NOMO-1 treated with DMSO at 0.1 percent for 48 hours (cell line): Measurements from ENCODE around the gene CRLF2.
A peak's percentile ranks its signal among the peaks of the same experiment; 100 is the strongest.
"Not testable (repeated sequence)": the region's sequence is repeated elsewhere in the genome, so short reads cannot be mapped to it uniquely, and the experiment has no call there.

Source experiments
- DNase-seq: peaks from one replicate; lab custom pipeline; 2025; ENCODE audit not compliant: unreplicated experiment; lab: John Stamatoyannopoulos, UW

The CRLF2 gene, protein sequence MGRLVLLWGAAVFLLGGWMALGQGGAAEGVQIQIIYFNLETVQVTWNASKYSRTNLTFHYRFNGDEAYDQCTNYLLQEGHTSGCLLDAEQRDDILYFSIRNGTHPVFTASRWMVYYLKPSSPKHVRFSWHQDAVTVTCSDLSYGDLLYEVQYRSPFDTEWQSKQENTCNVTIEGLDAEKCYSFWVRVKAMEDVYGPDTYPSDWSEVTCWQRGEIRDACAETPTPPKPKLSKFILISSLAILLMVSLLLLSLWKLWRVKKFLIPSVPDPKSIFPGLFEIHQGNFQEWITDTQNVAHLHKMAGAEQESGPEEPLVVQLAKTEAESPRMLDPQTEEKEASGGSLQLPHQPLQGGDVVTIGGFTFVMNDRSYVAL

DNA sequence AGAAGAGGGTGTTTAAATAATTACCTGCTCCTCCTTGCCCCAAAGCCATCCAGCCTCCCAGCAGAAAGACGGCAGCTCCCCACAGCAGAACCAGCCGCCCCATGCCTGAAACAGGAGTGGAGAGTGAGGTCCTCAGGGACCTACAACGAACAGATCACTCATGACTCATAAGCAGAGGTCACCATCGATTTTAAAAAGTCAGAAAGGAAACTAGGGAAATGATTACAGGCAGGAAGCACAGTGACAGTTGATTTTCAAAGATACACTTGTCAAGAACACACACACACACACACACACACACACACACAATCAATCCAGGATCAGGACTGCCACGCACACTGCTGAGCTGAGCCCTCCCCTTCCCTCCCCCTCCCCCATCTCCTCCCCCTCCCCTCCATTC is at the start of gene CRLF2:
Gene CRLF2 (minus strand): TSS at position 118 of the 400 bp plus-strand sequence. CDS start 15 bp downstream, at position 103.
- DNase-seq, result peak; percentile 89

DNA sequence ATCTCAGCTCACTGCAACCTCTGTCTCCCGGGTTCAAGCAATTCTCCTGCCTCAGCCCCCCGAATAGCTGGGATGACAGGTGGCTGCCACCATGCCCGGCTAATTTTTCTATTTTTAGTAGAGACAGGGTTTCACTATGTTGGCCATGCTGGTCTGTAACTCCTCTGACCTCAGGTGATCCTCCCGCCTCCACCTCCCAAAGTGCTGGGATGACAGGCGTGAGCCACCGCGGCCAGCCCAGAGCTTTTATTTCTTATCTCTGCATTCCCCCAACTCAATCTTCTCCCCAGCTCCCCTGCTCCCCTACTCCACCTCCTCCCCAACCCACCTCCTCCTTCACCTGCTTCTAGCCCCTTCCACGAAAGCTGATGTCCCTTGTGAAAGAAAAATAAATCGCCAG is 49.3 kb upstream of the CRLF2 start:
- not testable (repeated sequence) for DNase-seq

DNA sequence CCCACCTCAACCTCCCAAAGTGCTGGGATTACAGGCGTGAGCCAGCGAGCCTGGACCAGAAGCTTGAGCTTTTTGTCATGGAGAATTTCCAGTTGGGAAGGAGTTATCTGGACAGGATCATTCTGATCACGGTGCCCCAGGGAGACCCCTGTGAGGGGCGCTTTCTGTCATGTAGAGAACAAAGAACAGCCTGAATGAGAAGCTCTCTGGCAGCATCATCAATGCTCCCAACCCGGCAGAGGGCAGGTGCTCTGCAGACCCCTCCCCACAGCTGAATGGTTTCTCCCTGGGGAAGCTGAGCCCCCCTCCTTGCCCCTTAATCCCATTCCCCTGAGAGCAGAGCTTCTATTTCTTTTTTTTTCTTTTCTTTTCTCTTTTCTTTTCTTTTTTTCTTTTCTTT is 48.8 kb upstream of the CRLF2 start:
- DNase-seq, result no peak

DNA sequence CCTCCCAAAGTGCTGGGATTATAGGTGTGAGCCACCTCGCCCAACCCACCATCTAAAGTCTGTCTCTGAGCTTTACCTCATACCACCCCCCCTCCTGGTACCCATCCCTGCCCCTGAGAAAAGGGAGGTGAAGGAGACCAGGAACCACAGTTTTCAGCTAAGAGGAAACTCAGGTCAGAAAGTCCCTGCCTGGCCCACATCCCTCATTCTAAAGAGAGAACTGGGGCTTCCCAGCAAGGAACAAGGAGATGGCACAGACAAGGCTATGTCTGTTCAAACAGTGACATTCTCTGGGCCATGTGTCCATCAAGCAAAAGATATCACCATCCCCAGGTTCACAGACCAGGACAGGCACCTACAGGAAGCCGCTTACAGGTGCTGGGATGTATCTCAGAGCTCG is 40.4 kb upstream of the CRLF2 start:
- no peak for DNase-seq

DNA sequence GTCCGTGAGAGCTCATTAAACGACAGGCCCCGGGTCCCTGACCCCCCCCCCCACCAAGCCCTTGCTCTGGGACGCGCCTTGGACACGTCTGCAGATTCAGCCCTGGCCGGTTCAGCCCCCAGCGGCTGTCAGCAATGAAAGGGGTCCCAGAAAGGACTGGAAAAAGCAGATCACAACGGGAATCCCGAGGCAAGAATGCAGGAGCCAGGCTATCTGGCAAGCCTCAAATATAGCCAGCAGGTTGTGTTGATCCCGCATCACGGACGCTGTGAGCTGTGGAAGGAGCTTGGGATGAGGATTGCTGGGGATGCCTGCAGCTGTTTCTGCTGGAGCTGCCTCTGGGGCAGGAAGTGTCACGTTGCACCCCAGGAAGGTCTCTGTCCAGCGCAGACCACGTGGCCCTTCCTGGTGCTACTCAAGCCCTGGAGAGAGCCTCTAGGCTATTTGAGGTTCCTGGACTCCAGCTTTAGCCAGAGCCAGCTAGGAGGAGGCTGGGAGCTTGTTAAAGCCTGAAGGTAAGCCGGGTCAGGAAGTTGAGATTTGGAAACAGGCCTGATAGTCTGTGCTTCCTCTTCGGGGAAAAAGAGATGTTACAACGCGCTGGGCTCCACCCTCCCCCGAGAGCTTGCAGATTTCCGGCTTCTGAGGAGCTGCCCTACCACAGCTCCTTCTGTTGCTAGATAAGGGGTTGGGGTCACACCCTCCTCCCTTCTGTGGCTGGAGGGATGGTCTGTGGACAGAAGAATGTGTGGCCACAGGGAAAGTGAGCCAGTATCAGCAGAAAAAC is 36.8 kb upstream of the CRLF2 start:
- no peak for DNase-seq

DNA sequence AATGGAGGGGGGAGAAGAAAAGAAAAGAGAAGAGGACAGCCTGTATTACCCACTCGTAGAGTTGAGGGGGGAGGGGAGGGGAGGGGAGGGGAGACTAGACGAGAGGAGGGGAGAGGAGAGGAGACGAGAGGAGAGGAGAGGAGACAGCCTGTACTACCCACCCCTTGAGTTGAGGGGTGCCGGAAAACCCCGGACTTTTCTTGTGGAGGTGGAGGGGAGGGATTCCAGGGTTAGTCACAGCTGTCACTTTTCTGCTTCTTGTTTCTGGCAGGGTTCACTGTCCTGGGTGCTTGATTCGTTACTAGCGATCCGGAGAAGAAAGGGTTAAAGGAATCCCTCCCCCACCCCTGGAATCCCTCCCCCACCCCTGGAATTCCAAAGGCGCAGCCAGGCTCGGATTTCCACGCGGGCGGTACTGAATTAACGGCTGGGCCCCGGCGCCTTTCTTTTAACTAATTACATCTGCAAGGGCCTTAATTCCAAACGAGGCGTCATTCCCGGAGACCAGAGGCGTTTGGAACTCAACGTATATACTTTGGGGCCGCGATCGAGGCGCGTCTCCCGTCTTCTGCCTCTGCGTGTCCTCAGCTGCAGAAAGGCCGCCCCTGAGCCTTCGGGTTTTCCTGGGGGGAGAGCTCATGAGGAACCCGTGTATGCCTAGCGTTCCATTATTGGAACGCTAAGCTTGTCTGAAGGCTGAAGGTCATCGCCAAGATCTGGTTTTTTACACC is 36.0 kb upstream of the CRLF2 start:
- DNase-seq, result no peak

DNA sequence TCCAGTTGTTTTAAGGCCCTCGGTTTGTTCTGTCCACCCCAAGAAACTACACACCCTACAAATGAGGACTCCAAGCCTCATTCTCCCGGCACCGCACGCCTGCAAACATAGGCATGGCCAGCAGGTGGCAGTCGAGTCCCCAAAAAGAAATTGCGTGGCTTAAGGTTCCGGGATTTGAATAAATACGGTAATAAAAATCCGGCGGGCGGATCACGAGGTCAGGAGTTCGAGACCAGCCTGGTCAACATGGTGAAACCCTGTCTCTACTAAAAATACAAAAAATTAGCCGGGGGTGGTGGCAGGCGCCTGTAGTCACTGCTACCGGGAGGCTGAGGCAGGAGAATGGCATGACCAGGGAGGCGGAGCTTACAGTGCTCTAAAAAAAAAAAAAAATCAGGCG is 34.4 kb upstream of the CRLF2 start:
- DNase-seq, result peak; percentile 57

DNA sequence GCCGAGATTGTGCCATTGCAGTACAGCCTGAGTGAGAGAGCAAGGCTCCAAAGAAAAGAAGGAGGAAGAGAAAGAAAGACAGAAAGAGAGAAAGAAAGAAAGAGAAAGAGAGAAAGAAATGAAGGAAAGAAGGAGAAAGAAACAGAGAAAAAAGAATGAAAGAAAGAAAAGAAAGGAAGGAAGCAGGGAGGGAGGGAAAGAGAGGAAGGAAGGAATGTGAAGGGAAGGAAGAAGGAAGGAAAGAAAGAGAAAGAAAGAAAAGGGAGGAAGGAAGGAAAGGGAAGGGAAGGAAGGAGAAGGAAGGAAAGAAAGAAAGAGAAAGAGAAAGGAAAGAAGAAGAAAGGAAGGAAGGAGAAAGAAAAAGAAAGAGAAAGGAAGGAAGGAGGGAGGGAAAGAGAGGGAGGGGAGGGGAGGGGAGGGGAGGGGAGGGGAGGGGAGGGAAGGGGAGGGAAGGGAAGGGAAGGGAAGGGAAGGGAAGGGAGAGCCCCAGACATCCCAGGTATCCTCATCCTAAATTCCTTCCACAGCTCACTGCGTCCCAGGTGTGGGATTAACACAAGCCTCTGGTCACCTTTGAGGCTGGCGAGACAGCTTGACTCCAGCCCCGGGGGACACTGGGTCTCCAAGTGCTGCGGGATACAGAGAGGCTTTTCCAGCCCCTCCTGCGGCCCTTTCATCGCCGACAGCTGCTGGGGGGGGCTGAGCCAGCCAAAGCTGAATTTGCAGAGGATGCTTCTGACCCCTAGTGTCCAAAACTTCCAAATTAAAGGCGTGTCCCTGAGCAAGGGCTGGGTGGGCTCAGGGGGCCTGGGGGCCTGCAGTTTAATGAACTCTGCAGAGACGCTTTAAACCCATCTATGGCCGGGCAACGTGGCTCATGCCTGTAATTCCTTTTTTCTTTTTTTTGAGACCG is 32.0 kb upstream of the CRLF2 start:
- peak; percentile 41 for DNase-seq

DNA sequence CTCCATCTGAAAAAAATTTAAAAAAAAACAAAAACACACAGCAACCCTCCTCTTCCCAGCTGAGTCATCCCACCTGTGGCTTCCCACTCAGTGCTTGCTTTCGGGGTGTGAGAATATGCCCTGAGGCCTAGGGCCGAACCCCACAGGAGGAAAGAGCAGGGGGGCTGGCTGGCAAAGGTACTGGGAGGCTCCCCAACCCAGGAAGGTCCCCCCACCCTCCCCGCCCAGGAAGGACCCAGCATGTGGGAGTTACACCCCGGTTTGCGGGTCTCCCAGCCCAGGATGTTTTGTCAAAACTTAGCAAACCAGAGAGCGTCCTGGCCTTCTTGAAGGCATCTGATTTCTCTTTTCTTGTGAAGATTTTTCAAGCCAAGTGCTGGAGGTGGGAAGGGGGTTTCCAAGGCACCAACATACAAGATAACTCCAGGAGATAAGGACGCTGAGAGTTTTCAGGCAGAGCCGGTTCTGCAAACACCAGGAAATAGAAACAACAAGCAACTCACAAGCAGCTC is 30.5 kb upstream of the CRLF2 start:
- DNase-seq, result no peak

DNA sequence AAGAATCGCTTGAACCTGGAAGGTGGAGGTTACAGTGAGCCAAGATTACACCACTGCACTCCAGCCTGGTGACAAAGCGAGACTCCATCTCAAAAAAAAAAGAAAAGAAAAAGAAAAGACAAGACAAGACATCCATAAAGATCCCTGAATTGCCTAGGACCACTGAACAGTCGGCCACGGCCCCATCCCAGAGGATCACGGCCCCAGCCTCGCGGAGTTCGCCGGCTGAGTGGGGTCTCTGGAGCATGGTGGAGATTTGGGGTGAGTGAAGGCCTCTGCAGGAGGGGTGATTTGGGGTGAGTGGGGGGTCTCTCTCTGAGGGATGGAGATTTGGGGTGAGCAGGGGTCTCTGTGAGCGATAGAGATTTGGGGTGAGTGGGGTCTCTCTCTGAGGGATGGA is 28.1 kb upstream of the CRLF2 start:
- DNase-seq, result not testable (repeated sequence)

DNA sequence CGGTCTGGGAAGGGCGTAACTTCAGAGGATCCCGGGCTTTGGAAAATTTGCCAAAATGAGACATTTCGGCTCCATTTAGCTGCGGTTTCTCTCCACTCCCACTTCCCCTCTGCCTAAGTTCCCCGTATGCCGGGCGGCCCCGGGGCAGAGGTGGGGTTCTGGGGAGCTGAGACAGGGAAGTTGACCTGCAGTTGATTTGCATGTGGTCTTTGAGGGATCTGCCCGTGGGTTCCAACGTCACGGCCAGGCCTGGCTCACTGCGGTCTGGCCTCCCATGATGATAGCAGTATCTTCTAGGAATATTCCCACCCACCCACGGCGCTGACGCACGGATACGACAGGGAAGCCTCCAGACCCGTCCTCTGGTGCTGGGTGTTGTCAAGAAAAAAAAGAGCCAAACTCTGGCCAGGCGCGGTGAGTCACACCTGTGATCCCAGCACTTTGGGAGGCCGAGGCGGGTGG is 27.3 kb upstream of the CRLF2 start:
- peak; percentile 90 for DNase-seq

DNA sequence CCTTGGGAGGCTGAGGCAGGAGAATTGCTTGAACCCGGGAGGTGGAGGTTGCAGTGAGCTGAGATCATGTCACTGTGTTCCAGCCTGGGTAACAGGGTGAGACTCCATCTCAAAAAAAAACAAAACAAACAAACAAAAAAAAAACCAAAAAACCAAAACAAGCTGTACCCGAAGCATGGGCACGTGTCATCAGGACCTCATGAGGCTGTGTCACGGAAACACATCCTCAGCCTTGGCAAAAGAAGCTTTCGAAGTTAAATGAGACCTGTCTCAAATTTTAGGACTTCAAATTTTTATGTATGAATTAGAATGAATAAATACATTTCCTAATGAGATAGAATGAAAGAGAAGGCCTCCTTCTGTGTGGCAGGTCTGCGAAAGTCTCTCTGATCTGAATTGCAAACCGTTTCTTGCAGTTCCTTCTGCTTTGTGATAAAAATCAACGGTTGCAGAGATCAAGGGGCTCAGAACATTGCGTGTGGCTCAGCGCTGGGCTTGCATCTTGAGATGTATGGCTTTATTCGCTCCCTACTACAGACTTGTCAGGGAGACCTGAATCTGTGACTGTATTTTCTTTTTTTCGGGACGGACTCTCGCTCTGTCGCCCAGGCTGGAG is 19.5 kb upstream of the CRLF2 start:
- DNase-seq, result peak; percentile 47

DNA sequence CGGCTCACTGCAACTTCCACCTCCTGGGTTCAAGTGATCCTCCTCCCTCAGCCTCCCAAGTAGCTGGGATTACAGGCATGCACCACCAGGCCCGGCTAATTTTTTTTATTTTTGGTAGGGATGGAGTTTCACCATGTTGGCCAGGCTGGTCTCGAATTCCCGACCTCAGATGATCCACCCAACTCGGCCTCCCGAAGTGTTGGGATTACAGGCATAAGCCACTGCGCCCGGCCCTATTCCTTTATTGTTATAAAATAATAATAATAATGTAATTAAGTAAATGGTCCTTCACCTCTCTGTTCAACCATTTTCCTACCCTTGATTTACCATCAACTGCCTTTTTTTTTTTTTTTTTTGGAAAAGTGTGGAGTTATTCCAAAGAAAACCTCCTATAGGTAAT is 15.7 kb upstream of the CRLF2 start:
- not testable (repeated sequence) for DNase-seq

DNA sequence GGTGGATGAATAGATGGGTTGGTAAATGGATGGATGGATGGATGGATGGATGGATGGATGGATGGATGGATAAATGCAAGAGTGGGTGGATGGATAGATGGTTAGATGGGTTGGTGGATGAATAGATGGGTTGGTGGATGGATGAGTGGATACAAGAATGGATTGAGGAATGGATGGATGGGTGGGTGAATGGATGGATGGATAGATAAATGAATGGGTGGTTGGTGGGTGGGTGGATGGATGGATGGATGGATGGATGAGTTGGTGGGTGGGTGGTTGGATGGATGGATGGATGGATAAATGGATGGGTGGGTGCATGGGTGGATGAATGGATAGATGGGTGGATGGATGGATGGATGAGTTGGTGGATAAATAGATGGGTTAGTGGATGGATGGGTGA is 13.8 kb upstream of the CRLF2 start:
- DNase-seq, result no peak

DNA sequence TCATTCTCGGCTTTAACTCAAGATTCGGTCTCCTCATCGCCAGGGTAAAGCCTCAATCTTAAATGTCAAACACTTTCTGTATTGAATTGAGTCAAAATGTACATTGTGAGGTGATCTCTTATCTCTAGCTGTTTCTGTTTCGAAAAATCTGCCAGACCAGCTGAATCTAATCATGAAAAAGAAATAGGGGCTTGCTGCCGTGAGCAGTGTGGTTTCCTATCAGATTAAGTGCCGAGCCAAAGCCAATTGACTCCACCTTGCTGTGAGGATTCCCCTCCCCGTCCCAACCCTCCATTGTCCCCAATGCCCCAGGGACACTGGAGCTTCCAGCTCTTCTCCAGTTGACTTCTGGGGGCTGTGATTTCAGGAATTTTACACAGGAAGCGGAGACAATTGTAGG is 12.5 kb upstream of the CRLF2 start:
- DNase-seq, result no peak

DNA sequence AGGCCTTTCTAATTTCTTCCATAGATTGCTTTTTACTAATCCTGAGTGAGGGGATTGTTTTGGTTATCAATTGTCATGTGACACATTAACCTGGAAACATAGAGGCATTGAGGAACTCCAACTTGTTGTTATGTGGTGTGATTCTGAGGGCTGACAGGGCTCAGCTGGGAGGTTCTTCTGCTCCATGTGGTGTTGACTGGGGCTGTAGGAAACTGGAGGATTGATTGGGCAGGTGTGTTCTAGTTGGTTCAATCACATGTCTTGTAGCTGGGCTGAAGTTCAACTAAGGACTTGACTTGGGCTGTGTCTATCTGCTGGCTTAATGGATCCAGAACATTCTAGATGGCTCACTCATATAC is 10.8 kb upstream of the CRLF2 start:
- no peak for DNase-seq

DNA sequence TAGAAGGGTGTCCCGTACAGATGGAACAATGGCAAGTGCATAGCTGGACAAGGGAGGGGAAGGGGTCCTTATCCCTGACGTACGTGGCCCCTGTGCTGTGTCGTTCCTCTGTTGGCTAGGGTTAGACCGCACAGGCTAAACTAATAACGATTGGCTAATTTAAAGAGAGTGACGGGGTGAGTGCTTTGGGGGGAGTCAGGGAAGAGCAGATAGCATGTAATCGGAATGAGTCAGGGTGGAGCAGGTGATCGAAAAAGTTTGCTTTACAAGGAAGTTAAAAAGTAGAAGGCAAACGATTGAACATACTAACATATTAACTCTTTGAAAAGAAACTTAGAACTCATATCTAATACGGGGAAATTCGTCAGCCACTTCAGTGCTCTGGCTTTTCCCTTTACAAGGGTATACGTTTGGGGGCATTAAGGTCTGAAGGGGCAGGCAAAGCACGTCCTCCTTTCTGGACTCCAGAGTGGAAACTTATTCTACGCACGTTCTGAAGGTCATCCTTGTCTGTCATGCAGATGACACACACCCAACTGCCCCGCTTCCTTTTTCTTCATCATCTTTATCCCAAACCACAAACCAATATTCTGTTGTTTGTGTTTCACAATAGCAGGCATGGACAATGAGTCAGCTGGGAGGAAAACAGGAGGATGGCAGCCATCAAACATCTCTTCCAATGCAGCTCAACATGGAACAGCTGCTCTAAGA is 10.2 kb upstream of the CRLF2 start:
- peak; percentile 93 for DNase-seq

DNA sequence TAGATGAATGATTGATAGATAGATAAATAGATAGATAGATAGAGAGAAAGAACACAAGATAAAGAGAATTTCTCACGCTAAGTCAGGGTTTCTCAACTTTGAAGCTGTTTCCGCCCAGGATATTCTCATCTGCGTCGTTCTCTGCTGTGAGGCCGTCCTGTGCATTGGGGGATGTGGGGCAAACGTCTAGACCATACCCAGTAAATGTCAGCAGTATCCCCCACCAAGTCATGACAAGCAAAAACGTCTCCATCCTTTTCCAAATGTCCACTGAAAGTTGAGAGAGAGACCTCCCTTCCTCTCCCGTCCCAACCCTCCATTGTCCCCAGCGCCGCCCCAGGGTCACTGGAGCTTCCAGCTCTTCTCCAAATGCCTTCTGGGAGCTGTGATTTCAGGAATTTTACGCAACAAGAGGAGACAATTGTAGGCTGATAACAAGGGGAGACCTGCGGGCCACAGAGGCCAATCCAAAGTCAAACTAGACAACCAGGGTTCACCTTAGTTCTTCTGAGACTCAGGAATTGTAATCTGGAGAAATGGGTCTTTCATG is 8.9 kb upstream of the CRLF2 start:
- DNase-seq, result no peak

DNA sequence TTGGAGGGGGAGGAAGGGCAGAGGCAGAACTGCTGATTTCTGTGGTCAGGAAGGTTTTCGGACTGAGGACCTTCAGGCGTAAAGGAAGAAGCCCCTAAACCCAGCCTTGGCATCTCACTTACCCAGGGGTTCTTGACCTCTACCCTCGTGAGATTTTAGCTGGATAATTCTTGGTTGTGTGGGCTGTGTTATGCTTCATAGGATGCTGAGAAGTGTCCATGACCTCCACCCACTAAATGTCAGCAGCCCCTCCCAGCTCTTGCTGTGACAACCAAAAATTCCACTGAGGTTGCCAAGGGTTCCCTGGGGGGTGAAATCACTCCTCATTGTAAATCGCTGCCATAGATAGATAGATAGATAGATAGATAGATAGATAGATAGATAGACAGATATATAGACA is 5.8 kb upstream of the CRLF2 start:
- no peak for DNase-seq
